HepG2 (cell line): ENCODE results near the gene ZNF628. TPM values are rescaled to one million over a fixed set of nuclear protein-coding genes. Genes with fewer than 3 reads are reported as not detected.

ENCODE experiments used
- CAMTA2 ChIP-seq: sonication (generic); formaldehyde crosslinking; IDR thresholded peaks from 2 replicates; pipeline ENCODE4 v1.4.0; 2020; ENCODE audit warnings: mild to moderate bottlenecking, missing genetic modification reagents, borderline replicate concordance
- HES4 ChIP-seq: sonication (generic); formaldehyde crosslinking; IDR thresholded peaks from 2 replicates; pipeline ENCODE4 v1.9.0; 2021; ENCODE audit warnings: mild to moderate bottlenecking, missing genetic modification reagents, borderline replicate concordance
- JUND ChIP-seq: sonication (generic); formaldehyde crosslinking; IDR thresholded peaks from 2 replicates; pipeline ENCODE4 v1.8.0; 2022; ENCODE audit warnings: mild to moderate bottlenecking, missing genetic modification reagents
- NCOA1 ChIP-seq: sonication (generic); formaldehyde crosslinking; IDR thresholded peaks from 2 replicates; pipeline ENCODE4 v1.9.0; 2021; ENCODE audit warnings: missing genetic modification reagents
- PAF1 ChIP-seq: IDR thresholded peaks from 2 replicates; pipeline ENCODE4 v1.6.1; 2016; ENCODE audit warnings: missing genetic modification reagents, missing compliant biosample characterization
- PHF20 ChIP-seq: sonication (generic); formaldehyde crosslinking; IDR thresholded peaks from 2 replicates; pipeline ENCODE4 v1.5.0; 2020; ENCODE audit warnings: mild to moderate bottlenecking, missing genetic modification reagents
- SATB2 ChIP-seq: sonication (generic); formaldehyde crosslinking; IDR thresholded peaks from 2 replicates; pipeline ENCODE4 v1.5.0; 2020; ENCODE audit warnings: missing genetic modification reagents
- TBL1XR1 ChIP-seq: fragments of 150-350 bp; IDR thresholded peaks from 2 replicates; pipeline ENCODE4 v1.6.1; 2014; ENCODE audit warnings: borderline replicate concordance, low read length; ENCODE audit not compliant: partially characterized antibody
- TCF12 ChIP-seq, 2 experiments: fragments of 450-650 bp in 1 of 2; sonication (generic) in 1 of 2; formaldehyde crosslinking in 1 of 2; IDR thresholded peaks; 2 replicates each; pipeline versions ENCODE4 v1.6.1 to v1.8.0; 2017 to 2022; ENCODE audit warnings: antibody characterized with exemption in 1 of 2, mild to moderate bottlenecking in 1 of 2, missing genetic modification reagents in 1 of 2, moderate library complexity in 1 of 2
- TGIF2 ChIP-seq: IDR thresholded peaks from 2 replicates; pipeline ENCODE4 v1.6.1; 2016; ENCODE audit warnings: control low read depth, missing compliant biosample characterization
- ZNF180 ChIP-seq: sonication (generic); formaldehyde crosslinking; IDR thresholded peaks from 2 replicates; pipeline ENCODE4 v1.4.0; 2020; ENCODE audit warnings: low read depth, missing genetic modification reagents, borderline replicate concordance
- ZNF674 ChIP-seq: sonication (generic); formaldehyde crosslinking; IDR thresholded peaks from 2 replicates; pipeline ENCODE4 v1.5.0; 2020; ENCODE audit warnings: low read depth, mild to moderate bottlenecking, missing genetic modification reagents
- ZNF777 ChIP-seq: sonication (generic); formaldehyde crosslinking; IDR thresholded peaks from 2 replicates; pipeline ENCODE4 v1.4.0; 2020; ENCODE audit warnings: missing genetic modification reagents
- ZNF839 ChIP-seq: sonication (generic); formaldehyde crosslinking; IDR thresholded peaks from 2 replicates; pipeline ENCODE4 v1.4.0; 2020; ENCODE audit warnings: missing genetic modification reagents, mild to moderate bottlenecking, borderline replicate concordance
- polyA plus RNA-seq, 8 experiments: library from polyadenylated mRNA; depleted of rRNA in 3 of 8; stranded (reverse) in 7 of 8; unstranded in 1 of 8; fragments of >200 nt; fragmentation: Illumina TruSeq in 4 of 8; extraction: Trizol in 4 of 8; gene quantifications; 2 replicates each; pipeline versions ENCODE4 v1.2.1 to v1.2.3, GENCODE V29; 2011 to 2016; ENCODE audit warnings: low read depth in 4 of 8, missing spikeins in 1 of 8, mixed read lengths in 1 of 8; ENCODE audit not compliant: insufficient read depth in 1 of 8
- total RNA-seq, 5 experiments: library from RNA; depleted of rRNA; stranded (reverse); fragments of >200 nt; fragmentation: Illumina TruSeq; extraction: Trizol; gene quantifications; 2 replicates each; pipeline ENCODE4 v1.2.3, GENCODE V29; 2016; ENCODE audit warnings: low read depth in 1 of 5
- TF ChIP-seq, protein P1 (sequence below): sonication (generic); formaldehyde crosslinking; IDR thresholded peaks from 2 replicates; pipeline ENCODE4 v1.8.1; 2022; ENCODE audit warnings: mild to moderate bottlenecking, missing genetic modification reagents
- TF ChIP-seq, protein P2 (sequence below): sonication (generic); formaldehyde crosslinking; IDR thresholded peaks from 2 replicates; pipeline ENCODE4 v1.4.0; 2020; ENCODE audit warnings: mild to moderate bottlenecking, missing genetic modification reagents
- TF ChIP-seq, protein P3 (sequence below): sonication (generic); formaldehyde crosslinking; IDR thresholded peaks from 2 replicates; pipeline ENCODE4 v1.8.0; 2022; ENCODE audit warnings: missing genetic modification reagents, mild to moderate bottlenecking, moderate library complexity, borderline replicate concordance
- TF ChIP-seq, protein P4 (sequence below): sonication (generic); formaldehyde crosslinking; IDR thresholded peaks from 2 replicates; pipeline ENCODE4 v1.5.0; 2020; ENCODE audit warnings: missing genetic modification reagents
- TF ChIP-seq, protein P5 (sequence below): IDR thresholded peaks from 2 replicates; pipeline ENCODE4 v1.6.1; 2016; ENCODE audit warnings: missing compliant biosample characterization, missing genetic modification reagents, borderline replicate concordance
- TF ChIP-seq, protein P6 (sequence below): sonication (generic); formaldehyde crosslinking; IDR thresholded peaks from 2 replicates; pipeline ENCODE4 v1.5.0; 2020; ENCODE audit warnings: mild to moderate bottlenecking, missing genetic modification reagents, moderate library complexity

ZNF628 gene
- total and polyA plus RNA-seq, 2 of the 13 experiments (the other 11 are each of a cell fraction or from before 2014, with no cell fraction given) = 0.54 to 1.2 TPM

DNA sequence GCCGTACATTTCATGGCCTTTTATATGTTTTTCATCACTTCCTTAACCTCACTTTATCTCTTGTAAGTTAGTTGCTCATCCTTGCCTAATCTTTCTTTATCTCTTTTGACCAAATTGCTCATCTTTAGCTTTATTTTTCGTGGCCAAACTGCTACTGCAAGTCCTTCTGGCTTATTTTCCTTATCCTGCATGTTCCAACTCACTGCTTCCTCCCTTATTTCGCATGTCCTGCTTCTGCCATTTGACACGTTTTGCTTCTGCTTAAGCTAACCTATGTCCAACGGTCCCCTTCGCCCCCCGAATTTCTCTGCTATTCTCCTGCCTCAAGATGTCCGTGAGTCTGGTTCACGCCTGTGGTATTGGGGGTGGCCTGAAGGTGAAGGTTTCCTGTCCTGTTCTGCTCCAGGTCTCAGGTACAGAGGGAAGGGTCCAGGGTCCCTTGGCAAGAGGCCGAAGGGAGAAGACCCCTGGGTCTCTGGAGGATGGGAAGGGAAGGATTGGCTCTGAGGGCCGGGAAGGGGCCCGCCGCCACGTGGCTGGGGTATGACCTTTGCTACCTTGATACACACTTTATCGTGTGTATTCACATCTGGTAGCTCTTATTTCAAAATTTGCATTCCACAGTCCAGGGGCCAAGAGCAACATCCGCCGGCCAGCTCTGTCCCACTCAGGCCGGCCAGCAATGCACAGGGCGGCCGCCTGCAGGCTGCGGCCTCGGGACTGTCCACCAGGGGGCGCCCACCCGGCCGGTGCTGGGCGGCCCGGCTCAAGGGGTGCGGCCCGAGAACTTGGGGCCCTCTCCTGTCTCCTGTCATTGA is 9.0 kb upstream of the ZNF628 start (continued):
- TF ChIP-seq HES4 = no peak
- TF ChIP-seq ZNF674 (CRISPR knock-in tag) = no peak
- TF ChIP-seq ZNF180 (CRISPR knock-in tag) = no peak
- TF ChIP-seq, protein P1, sequence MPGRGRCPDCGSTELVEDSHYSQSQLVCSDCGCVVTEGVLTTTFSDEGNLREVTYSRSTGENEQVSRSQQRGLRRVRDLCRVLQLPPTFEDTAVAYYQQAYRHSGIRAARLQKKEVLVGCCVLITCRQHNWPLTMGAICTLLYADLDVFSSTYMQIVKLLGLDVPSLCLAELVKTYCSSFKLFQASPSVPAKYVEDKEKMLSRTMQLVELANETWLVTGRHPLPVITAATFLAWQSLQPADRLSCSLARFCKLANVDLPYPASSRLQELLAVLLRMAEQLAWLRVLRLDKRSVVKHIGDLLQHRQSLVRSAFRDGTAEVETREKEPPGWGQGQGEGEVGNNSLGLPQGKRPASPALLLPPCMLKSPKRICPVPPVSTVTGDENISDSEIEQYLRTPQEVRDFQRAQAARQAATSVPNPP = 0 out of 2 replicates have a peak, but pooled peaks have one; percentile 43
- no peak for TF ChIP-seq TCF12 (IDR thresholded peaks at IDR 0.05)
- TF ChIP-seq TCF12 (CRISPR knock-in tag; IDR thresholded peaks at IDR 0.05) = no peak
- TF ChIP-seq, protein P2, sequence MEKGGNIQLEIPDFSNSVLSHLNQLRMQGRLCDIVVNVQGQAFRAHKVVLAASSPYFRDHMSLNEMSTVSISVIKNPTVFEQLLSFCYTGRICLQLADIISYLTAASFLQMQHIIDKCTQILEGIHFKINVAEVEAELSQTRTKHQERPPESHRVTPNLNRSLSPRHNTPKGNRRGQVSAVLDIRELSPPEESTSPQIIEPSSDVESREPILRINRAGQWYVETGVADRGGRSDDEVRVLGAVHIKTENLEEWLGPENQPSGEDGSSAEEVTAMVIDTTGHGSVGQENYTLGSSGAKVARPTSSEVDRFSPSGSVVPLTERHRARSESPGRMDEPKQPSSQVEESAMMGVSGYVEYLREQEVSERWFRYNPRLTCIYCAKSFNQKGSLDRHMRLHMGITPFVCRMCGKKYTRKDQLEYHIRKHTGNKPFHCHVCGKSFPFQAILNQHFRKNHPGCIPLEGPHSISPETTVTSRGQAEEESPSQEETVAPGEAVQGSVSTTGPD (CRISPR knock-in tag) = no peak
- TF ChIP-seq TGIF2 (CRISPR knock-in tag) = peak; percentile 35; the same call in 1 of the 2 replicates
- TF ChIP-seq, protein P3, sequence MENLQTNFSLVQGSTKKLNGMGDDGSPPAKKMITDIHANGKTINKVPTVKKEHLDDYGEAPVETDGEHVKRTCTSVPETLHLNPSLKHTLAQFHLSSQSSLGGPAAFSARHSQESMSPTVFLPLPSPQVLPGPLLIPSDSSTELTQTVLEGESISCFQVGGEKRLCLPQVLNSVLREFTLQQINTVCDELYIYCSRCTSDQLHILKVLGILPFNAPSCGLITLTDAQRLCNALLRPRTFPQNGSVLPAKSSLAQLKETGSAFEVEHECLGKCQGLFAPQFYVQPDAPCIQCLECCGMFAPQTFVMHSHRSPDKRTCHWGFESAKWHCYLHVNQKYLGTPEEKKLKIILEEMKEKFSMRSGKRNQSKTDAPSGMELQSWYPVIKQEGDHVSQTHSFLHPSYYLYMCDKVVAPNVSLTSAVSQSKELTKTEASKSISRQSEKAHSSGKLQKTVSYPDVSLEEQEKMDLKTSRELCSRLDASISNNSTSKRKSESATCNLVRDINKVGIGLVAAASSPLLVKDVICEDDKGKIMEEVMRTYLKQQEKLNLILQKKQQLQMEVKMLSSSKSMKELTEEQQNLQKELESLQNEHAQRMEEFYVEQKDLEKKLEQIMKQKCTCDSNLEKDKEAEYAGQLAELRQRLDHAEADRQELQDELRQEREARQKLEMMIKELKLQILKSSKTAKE (CRISPR knock-in tag) = no peak
- TF ChIP-seq SATB2 = no peak
- no peak for TF ChIP-seq CAMTA2
- TF ChIP-seq, protein P4, sequence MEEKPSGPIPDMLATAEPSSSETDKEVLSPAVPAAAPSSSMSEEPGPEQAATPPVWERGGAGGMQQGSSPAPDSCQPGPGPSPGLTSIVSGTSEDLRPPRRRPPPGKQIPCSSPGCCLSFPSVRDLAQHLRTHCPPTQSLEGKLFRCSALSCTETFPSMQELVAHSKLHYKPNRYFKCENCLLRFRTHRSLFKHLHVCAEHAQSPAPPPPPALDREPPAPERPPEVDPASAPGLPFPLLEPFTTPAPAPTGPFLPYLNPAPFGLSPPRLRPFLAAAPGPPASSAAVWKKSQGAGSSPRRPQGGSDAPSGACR (CRISPR knock-in tag) = no peak
- TF ChIP-seq TBL1XR1 = no peak
- no peak for TF ChIP-seq ZNF839 (CRISPR knock-in tag)
- TF ChIP-seq JUND (CRISPR knock-in tag) = no peak
- TF ChIP-seq, protein P5, sequence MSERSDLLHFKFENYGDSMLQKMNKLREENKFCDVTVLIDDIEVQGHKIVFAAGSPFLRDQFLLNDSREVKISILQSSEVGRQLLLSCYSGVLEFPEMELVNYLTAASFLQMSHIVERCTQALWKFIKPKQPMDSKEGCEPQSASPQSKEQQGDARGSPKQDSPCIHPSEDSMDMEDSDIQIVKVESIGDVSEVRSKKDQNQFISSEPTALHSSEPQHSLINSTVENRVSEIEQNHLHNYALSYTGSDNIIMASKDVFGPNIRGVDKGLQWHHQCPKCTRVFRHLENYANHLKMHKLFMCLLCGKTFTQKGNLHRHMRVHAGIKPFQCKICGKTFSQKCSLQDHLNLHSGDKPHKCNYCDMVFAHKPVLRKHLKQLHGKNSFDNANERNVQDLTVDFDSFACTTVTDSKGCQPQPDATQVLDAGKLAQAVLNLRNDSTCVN (CRISPR knock-in tag) = no peak; the same call in 1 of the 2 replicates
- no peak for TF ChIP-seq ZNF777 (CRISPR knock-in tag)
- no peak for TF ChIP-seq PAF1 (CRISPR knock-in tag)
- TF ChIP-seq PHF20 = no peak
- TF ChIP-seq, protein P6, sequence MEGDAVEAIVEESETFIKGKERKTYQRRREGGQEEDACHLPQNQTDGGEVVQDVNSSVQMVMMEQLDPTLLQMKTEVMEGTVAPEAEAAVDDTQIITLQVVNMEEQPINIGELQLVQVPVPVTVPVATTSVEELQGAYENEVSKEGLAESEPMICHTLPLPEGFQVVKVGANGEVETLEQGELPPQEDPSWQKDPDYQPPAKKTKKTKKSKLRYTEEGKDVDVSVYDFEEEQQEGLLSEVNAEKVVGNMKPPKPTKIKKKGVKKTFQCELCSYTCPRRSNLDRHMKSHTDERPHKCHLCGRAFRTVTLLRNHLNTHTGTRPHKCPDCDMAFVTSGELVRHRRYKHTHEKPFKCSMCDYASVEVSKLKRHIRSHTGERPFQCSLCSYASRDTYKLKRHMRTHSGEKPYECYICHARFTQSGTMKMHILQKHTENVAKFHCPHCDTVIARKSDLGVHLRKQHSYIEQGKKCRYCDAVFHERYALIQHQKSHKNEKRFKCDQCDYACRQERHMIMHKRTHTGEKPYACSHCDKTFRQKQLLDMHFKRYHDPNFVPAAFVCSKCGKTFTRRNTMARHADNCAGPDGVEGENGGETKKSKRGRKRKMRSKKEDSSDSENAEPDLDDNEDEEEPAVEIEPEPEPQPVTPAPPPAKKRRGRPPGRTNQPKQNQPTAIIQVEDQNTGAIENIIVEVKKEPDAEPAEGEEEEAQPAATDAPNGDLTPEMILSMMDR (CRISPR knock-in tag) = peak; percentile 88
- no peak for TF ChIP-seq NCOA1
